HG03378 (cell line): ENCODE results near the gene GGCX.

ENCODE experiments used
- ATAC-seq: cut with Tn5 transposase; IDR thresholded peaks from one replicate; pipeline ENCODE4 v1.9.1; 2021; ENCODE audit warnings: mild to moderate bottlenecking, moderate library complexity; ENCODE audit not compliant: unreplicated experiment

The GGCX gene

DNA sequence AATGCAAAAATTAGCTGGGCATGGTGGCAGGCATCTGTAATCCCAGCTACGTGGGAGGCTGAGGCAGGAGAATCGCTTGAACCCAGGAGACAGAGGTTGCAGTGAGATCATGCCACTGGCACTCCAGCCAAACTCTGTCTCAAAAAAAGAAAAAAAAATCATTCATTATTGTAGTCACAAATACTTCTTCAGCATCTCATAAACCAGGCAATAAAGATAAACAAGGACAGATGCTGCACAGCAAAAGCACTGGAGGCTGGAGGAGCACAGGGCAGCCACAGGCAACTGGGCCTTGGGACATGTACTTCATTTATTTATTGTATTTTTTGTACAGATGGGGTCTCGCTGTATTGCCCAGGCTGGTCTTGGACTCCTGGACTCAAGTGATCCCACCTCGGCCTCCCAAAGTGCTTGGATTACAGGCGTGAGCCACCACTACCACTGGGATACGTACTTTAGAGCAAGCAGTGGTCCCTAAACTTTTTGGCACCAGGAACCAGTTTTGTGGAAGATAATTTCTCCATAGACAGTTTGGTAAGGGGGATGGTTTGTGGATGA, 39.1 kb downstream of the GGCX start:
- ATAC-seq: no peak

- ATAC-seq: no peak
Measured at GRCh38 chr2:85516653-85517389, 44.5 kb downstream of the GGCX start.

- no peak for ATAC-seq
Measured at GRCh38 chr2:85514323-85514722, 47.0 kb downstream of the GGCX start.

GRCh38 chr2:85511008-85511811, 50.1 kb downstream of the GGCX start:
- no peak for ATAC-seq

- no peak for ATAC-seq
Measured at GRCh38 chr2:85506768-85507181, 54.5 kb downstream of the GGCX start.

GRCh38 chr2:85505551-85506238, 55.6 kb downstream of the GGCX start:
- ATAC-seq: no peak

GRCh38 chr2:85504778-85505261, 56.5 kb downstream of the GGCX start:
- no peak for ATAC-seq

DNA sequence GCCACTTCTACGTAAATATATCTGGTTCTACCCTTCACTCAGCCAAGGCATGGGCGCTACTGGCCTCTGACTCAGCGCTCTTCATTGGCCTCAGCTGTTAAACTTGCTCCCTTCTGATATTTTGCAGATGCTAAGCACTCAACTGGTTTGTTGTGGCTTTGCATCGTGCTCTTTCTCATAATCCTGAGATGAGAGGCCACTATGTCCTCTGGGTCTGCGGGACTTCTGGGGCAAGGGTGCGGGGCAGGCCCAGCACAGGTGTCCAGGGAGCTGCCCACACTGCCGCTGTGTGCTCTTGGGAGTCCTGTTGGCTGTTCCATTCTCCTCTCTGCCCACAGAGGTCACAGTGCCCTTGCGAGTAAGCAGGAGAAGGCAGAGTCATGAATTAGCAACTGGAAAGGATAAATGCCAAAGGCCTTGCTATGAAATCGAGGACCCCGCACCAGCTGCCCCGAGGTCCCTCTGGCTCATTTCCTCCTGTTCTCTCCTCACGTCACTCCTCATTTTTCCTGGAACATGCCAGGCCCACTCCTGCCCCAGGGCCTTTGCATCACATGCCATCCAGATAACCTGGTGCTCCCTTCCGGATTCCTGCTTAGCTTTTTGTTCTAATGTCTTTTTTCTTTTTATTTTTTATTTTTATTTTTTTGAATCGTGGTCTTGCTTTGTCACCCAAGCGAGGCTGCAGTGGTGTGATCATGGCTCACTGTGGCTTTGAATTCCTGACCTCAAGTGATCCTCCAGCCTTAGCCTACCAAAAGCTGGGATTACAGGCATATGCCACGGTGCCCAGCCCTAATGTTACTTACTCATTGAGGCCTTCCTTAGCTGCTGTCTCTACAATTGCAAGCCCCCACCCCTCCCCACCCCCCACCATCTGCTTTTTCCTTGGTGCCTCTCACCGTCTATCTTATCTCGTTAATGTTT, 57.2 kb downstream of the GGCX start:
- no peak for ATAC-seq

- no peak for ATAC-seq
Measured at GRCh38 chr2:85503168-85503850, 58.0 kb downstream of the GGCX start.

DNA sequence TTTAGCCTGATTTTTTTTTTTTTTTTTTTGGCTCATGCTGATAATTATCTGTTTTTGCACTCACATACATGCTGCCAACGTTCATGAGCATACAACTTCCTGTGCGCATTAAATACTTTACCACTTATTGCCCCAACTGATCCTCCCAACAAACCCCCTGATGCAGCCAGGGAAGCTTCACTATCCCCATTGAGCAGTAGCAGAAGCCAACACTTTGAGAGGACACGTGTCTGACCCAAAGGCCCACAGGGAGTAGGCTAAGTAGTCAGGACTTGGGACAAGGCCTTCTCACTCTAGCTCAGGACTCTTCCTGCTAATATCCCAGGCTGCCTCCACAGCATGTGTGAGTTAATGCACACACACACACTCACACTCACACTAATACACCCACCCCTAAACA, 58.6 kb downstream of the GGCX start:
- ATAC-seq: no peak

DNA sequence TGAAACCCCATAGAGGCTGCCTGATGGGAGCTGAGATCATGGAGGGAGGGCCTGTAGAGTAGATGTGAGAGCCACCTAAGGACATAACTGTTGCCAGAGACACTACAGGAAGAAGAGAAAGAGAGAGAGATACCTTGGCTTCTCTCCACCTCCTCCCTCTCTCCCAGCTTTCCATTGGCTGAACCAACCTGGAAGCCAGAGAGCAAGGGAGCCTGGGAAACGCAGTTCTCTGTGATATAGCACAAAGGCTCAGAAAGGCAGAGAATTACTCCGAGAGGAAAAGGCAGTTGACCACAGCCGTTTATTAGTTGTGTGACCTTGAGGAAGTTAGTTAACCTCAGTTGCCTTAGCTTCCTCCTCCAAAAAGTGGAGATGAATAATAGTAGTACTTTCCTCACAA, 60.0 kb downstream of the GGCX start:
- no peak for ATAC-seq

- ATAC-seq: no peak
Measured at GRCh38 chr2:85497944-85498630, 63.2 kb downstream of the GGCX start.

- ATAC-seq: no peak
Measured at GRCh38 chr2:85496436-85496835, 64.9 kb downstream of the GGCX start.
